ENCODE measurements around the gene CEP44.

DNA sequence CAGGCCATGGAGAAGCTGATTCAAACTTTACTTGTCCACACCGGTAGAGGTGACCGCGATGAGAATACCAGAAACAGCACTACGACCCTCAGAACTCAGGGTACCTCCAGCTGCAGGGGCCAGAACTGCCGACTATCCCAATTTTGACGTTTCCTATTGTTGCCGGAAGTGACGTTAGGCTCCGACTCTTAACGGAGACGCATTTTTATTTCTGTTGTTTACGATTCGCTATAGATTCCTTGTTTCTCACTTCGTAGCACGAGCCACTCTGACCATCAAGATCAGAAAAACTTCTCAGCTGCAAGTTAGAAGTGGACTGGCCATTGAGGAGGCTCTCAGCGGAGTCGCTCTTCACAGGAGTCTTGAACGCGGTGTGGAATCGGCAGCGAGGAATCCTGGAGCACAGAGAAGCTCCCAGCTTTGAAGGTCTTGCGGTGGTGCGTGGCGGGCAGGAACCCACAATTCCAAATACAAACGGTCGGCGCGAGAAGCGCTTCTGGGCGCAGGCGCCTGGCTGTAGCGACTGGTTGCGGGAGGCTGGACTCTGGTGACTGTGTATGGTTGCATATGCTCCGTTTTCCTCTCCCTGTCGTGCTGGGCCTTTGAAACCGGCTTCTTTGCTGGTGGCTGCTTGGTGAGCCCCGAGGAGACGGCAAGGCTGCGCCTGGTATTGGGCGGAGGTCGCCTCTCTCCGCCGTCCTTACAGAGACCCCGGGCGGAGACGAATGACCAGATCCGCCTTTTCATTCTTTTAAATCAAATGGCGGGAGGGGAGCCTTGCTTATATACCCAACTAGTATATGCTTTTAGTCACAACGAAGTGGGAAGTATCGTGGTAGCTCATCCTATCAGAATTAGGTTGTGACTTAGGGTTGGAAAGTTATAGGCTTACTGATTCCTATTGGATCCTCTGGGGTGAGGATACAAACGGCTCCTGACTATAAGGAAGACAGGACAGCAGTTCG, at the start of gene CEP44, which contains the start of gene FBXO8:
- TF ChIP-seq, protein P1, sequence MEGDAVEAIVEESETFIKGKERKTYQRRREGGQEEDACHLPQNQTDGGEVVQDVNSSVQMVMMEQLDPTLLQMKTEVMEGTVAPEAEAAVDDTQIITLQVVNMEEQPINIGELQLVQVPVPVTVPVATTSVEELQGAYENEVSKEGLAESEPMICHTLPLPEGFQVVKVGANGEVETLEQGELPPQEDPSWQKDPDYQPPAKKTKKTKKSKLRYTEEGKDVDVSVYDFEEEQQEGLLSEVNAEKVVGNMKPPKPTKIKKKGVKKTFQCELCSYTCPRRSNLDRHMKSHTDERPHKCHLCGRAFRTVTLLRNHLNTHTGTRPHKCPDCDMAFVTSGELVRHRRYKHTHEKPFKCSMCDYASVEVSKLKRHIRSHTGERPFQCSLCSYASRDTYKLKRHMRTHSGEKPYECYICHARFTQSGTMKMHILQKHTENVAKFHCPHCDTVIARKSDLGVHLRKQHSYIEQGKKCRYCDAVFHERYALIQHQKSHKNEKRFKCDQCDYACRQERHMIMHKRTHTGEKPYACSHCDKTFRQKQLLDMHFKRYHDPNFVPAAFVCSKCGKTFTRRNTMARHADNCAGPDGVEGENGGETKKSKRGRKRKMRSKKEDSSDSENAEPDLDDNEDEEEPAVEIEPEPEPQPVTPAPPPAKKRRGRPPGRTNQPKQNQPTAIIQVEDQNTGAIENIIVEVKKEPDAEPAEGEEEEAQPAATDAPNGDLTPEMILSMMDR (IDR thresholded peaks at IDR 0.05; ENCODE audit: poor library complexity, severe bottlenecking): no peak
- no peak for TF ChIP-seq RAD21 (conservative IDR thresholded peaks at IDR 0.05)
- peak; percentile 66 for TF ChIP-seq POLR2AphosphoS5 (IDR thresholded peaks at IDR 0.05)
- TF ChIP-seq SMC3 (conservative IDR thresholded peaks at IDR 0.05; ENCODE audit: poor library complexity): peak; percentile 30
- TF ChIP-seq TAF1 (IDR thresholded peaks at IDR 0.05; ENCODE audit: low read depth): peak; percentile 77
- TF ChIP-seq, protein P2, sequence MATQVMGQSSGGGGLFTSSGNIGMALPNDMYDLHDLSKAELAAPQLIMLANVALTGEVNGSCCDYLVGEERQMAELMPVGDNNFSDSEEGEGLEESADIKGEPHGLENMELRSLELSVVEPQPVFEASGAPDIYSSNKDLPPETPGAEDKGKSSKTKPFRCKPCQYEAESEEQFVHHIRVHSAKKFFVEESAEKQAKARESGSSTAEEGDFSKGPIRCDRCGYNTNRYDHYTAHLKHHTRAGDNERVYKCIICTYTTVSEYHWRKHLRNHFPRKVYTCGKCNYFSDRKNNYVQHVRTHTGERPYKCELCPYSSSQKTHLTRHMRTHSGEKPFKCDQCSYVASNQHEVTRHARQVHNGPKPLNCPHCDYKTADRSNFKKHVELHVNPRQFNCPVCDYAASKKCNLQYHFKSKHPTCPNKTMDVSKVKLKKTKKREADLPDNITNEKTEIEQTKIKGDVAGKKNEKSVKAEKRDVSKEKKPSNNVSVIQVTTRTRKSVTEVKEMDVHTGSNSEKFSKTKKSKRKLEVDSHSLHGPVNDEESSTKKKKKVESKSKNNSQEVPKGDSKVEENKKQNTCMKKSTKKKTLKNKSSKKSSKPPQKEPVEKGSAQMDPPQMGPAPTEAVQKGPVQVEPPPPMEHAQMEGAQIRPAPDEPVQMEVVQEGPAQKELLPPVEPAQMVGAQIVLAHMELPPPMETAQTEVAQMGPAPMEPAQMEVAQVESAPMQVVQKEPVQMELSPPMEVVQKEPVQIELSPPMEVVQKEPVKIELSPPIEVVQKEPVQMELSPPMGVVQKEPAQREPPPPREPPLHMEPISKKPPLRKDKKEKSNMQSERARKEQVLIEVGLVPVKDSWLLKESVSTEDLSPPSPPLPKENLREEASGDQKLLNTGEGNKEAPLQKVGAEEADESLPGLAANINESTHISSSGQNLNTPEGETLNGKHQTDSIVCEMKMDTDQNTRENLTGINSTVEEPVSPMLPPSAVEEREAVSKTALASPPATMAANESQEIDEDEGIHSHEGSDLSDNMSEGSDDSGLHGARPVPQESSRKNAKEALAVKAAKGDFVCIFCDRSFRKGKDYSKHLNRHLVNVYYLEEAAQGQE (IDR thresholded peaks at IDR 0.05; ENCODE audit: borderline replicate concordance): peak; percentile 86

Data from neural cell (in vitro differentiated cells).